ENCODE measurements around the gene PCBP3.

The PCBP3 gene

DNA sequence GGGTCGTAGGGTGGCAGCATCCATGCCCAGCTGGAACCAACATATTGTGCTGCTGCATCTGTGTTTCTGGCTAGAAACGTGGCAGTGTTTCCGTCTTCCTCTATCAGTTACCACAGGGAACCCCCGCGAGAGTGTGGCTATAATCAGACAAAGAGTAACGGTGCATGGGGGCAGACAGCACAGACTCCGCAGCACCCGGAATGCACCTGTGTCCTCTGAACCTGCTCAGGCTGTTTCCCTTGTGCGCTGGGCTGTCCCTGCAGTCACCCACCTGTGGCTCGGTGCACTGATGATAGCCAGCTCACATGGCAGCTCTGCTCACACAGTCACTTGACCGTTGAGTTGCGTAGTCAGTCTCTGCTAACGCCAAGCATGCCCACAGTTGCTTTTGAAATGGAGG is 11.4 kb upstream of the PCBP3 start:
- Histone ChIP-seq H3K36me3 (ENCODE audit: insufficient read depth, insufficient read length, low read length) (no peaks in the 10 kb centered on the region), H3K4me1 (ENCODE audit: insufficient read depth, insufficient read length) (peaks cover 11% of the 10 kb centered on the region), H3K9ac (ENCODE audit: insufficient read length, low read depth) (no peak overlapping the region), H3K9me3 (ENCODE audit: insufficient read depth, low read length) (no peaks in the 10 kb centered on the region), H3K4me3 (ENCODE audit: insufficient read length, low read depth) (no peak overlapping the region), H3K27me3 (ENCODE audit: insufficient read depth, insufficient read length) (peaks cover 7% of the 10 kb centered on the region)
- no peak for DNase-seq (ENCODE audit: low read depth, low spot score)
- TF ChIP-seq ZNF274 (IDR thresholded peaks at IDR 0.05; ENCODE audit: low read depth, low read length) (no peak), YY1 (IDR thresholded peaks at IDR 0.05; ENCODE audit: insufficient read depth, insufficient read length) (no peak), SUZ12 (IDR thresholded peaks at IDR 0.05; ENCODE audit: extremely low read depth, insufficient read depth, insufficient read length) (no peak)

DNA sequence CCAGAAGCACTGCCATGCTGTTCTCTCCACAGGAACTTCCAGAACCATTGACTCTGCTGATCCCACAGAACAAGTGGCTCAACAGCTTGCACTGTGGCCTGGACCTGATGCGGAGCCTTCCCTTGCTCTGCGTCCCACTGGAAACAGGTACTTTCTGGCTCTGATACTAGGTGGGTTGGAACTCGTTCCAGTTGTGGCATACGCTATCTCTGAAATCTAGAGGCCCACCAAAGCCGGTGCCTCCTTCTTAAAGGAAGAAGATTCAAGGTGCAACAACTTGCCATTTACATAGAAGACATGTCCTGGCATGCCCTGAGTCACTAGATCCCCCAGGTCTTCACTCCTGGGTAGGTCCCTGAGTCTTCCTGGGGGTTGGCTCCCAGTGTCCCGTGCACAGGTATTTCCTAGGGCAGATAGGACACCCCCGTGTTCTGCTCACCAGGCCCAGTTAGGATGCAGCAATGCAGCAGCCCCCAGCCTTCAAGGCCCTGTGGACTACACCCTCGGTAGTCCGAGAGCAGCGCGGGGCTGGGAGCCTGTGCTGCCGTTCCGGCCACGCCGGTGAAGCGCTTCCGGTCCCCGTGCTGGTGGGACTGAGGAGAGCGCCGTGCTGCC is 10.8 kb upstream of the PCBP3 start:
- Histone ChIP-seq H3K9me3 (ENCODE audit: insufficient read depth, low read length) (no peaks in the 10 kb centered on the region), H3K4me3 (ENCODE audit: insufficient read length, low read depth) (no peak overlapping the region), H3K4me1 (ENCODE audit: insufficient read depth, insufficient read length) (peaks cover 13% of the 10 kb centered on the region), H3K36me3 (ENCODE audit: insufficient read depth, insufficient read length, low read length) (no peaks in the 10 kb centered on the region), H3K9ac (ENCODE audit: insufficient read length, low read depth) (no peak overlapping the region), H3K27me3 (ENCODE audit: insufficient read depth, insufficient read length) (peaks cover 7% of the 10 kb centered on the region)
- TF ChIP-seq YY1 (IDR thresholded peaks at IDR 0.05; ENCODE audit: insufficient read depth, insufficient read length) (no peak), SUZ12 (IDR thresholded peaks at IDR 0.05; ENCODE audit: extremely low read depth, insufficient read depth, insufficient read length) (no peak), ZNF274 (IDR thresholded peaks at IDR 0.05; ENCODE audit: low read depth, low read length) (no peak)
- no peak for DNase-seq (ENCODE audit: low read depth, low spot score)

DNA sequence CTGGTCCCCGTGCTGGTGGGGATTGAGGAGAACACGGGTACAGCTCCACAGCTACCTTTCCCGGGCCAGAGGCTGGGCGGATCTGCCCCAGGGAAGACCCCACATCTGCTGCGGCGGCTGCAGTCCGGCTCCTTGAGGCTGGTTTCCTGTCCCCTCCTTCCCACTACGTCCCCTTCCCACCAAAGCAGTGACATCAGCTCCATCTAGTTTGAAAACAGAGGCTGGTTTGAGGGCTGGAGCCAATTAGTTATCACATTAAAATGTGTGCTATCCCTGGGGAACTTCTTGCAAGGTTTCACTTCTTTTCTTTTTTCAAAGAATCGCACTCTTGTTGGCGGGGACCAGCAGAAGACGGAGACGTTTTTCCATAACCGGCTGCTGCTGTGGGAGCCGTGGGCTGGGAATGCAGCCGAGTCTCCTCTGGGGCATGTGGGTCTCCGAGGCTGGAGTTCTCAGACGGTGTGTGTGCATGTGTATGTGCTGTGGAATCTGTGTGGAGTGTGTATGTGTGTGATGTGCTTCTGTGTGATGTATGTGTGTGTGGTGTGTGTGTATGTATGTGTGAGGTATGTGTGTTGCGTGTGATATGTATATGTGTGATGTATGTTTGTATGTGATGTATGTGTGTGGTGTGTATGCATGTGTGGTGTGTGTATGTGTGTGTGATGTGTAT is 8.9 kb upstream of the PCBP3 start:
- no peak for DNase-seq (ENCODE audit: low read depth, low spot score)
- Histone ChIP-seq H3K4me1 (ENCODE audit: insufficient read depth, insufficient read length) (peaks cover 19% of the 10 kb centered on the region), H3K4me3 (ENCODE audit: insufficient read length, low read depth) (no peak overlapping the region), H3K9me3 (ENCODE audit: insufficient read depth, low read length) (no peaks in the 10 kb centered on the region), H3K27me3 (ENCODE audit: insufficient read depth, insufficient read length) (peaks cover 5% of the 10 kb centered on the region), H3K36me3 (ENCODE audit: insufficient read depth, insufficient read length, low read length) (no peaks in the 10 kb centered on the region), H3K9ac (ENCODE audit: insufficient read length, low read depth) (no peak overlapping the region)
- no peak for TF ChIP-seq ZNF274 (IDR thresholded peaks at IDR 0.05; ENCODE audit: low read depth, low read length)
- no peak for TF ChIP-seq SUZ12 (IDR thresholded peaks at IDR 0.05; ENCODE audit: extremely low read depth, insufficient read depth, insufficient read length)
- TF ChIP-seq YY1 (IDR thresholded peaks at IDR 0.05; ENCODE audit: insufficient read depth, insufficient read length) = no peak

DNA sequence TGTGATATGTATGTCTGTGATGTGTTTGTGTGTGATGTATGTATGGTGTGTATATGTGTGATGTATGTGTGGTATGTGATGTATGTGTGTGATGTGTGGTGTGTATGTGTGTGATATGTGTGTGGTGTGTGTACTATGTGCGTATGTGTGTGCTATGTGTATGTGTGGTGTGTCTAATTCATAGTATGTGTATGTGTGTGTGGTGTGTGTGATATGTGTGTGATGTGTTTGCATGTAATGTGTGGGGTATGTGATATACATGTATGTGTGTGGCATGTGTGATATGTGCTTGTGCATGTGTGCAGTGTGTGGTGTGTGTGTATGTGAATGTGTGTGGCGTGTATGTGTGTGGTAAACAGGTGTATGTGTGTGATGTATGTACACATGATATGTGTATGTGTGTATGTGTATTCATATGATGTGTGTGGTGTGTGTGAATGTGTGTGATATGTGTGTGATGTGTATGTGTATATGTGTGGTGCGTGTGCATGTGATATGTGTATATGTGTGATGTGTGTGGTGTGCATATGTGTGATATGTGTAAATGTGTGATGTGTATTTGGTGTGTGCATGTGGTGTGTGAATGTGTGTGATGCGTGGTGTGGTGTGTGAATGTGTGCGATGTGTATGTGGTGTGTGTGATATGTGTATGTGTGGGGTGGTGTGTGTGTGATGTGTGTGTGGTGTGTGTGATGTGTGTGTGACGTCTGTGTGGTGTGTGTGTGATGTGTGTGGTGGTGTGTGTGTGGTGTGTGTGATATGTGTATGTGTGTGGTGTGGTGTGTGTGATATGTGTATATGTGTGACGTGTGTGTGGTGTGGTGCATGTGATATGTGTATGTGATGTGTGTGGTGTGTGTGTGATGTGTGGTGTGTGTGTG is 8.0 kb upstream of the PCBP3 start:
- Histone ChIP-seq H3K4me3 (ENCODE audit: insufficient read length, low read depth) (no peak overlapping the region), H3K9me3 (ENCODE audit: insufficient read depth, low read length) (no peaks in the 10 kb centered on the region), H3K4me1 (ENCODE audit: insufficient read depth, insufficient read length) (peaks cover 27% of the 10 kb centered on the region), H3K27me3 (ENCODE audit: insufficient read depth, insufficient read length) (peaks cover 3% of the 10 kb centered on the region), H3K9ac (ENCODE audit: insufficient read length, low read depth) (no peak overlapping the region), H3K36me3 (ENCODE audit: insufficient read depth, insufficient read length, low read length) (no peaks in the 10 kb centered on the region)
- no peak for DNase-seq (ENCODE audit: low read depth, low spot score)
- TF ChIP-seq ZNF274 (IDR thresholded peaks at IDR 0.05; ENCODE audit: low read depth, low read length) = no peak
- TF ChIP-seq SUZ12 (IDR thresholded peaks at IDR 0.05; ENCODE audit: extremely low read depth, insufficient read depth, insufficient read length) = no peak
- no peak for TF ChIP-seq YY1 (IDR thresholded peaks at IDR 0.05; ENCODE audit: insufficient read depth, insufficient read length)

DNA sequence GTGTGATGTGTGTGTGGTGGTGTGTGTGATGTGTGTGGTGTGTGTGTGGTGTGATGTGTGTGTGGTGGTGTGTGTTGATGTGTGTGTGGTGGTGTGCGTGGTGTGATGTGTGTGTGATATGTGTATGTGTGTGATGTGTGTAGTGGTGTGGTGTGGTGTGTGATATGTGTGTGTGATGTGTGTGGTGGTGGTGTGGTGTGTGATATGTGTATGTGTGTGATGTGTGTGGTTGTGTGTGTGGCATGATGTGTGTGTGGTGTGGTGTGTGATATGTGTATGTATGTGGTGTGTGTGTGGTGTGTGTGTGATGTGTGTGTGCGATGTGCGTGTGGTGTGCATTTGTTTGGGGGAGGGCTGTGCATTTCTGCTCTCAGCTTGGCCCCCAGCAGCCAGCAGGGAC is 7.1 kb upstream of the PCBP3 start:
- Histone ChIP-seq H3K27me3 (ENCODE audit: insufficient read depth, insufficient read length) (peaks cover 5% of the 10 kb centered on the region), H3K9me3 (ENCODE audit: insufficient read depth, low read length) (no peaks in the 10 kb centered on the region), H3K9ac (ENCODE audit: insufficient read length, low read depth) (no peak overlapping the region), H3K36me3 (ENCODE audit: insufficient read depth, insufficient read length, low read length) (no peaks in the 10 kb centered on the region), H3K4me3 (ENCODE audit: insufficient read length, low read depth) (no peak overlapping the region), H3K4me1 (ENCODE audit: insufficient read depth, insufficient read length) (peaks cover 35% of the 10 kb centered on the region)
- TF ChIP-seq ZNF274 (IDR thresholded peaks at IDR 0.05; ENCODE audit: low read depth, low read length) (no peak), YY1 (IDR thresholded peaks at IDR 0.05; ENCODE audit: insufficient read depth, insufficient read length) (no peak), SUZ12 (IDR thresholded peaks at IDR 0.05; ENCODE audit: extremely low read depth, insufficient read depth, insufficient read length) (no peak)
- DNase-seq (ENCODE audit: low read depth, low spot score) = no peak

DNA sequence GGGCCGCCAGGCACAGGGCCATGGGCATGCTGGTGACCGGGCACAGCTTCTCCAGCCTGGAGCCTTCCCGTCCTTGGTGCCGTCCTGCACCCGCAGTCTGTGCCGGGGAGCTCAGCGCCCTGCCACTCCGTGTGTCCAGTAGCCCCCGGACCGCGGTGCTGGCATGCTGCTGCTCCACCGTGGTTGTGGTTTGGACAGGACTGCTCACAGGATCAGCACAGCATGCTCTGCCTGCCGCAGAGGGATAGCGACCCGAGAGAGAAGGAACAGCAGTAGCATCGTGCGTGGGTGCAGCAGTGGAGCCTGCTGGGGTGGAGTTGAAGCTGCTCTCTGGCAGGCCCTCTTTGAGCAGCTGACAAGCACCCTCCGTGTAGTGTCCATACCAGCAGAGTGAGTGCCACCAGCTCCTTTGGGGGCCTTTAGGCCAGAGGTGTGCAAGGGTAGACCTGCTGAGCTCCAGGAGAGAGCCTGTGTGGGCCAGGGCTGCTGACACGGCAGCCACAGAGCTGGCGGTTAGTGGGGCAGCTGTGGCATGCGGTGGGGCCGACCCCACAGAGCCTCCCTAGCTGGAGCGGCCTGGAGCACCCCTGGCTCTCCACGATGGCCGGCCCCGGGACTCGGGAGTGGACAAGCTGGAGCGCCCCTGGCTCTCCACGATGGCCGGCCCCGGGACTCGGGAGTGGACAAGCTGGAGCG is 6.4 kb upstream of the PCBP3 start:
- TF ChIP-seq YY1 (IDR thresholded peaks at IDR 0.05; ENCODE audit: insufficient read depth, insufficient read length) = no peak
- TF ChIP-seq SUZ12 (IDR thresholded peaks at IDR 0.05; ENCODE audit: extremely low read depth, insufficient read depth, insufficient read length) = no peak
- TF ChIP-seq ZNF274 (IDR thresholded peaks at IDR 0.05; ENCODE audit: low read depth, low read length) = no peak
- no peak overlapping the region for H3K9ac ChIP-seq (ENCODE audit: insufficient read length, low read depth)

More for the DNA sequence above, 6.4 kb upstream of the PCBP3 start:
- H3K4me3 ChIP-seq (ENCODE audit: insufficient read length, low read depth) = no peak overlapping the region
- peaks cover 10% of the 10 kb centered on the region for H3K27me3 ChIP-seq (ENCODE audit: insufficient read depth, insufficient read length)
- no peaks in the 10 kb centered on the region for H3K36me3 ChIP-seq (ENCODE audit: insufficient read depth, insufficient read length, low read length)
- H3K4me1 ChIP-seq (ENCODE audit: insufficient read depth, insufficient read length) = peaks cover 38% of the 10 kb centered on the region
- H3K9me3 ChIP-seq (ENCODE audit: insufficient read depth, low read length) = no peaks in the 10 kb centered on the region
- no peak for DNase-seq (ENCODE audit: low read depth, low spot score)
